Cerebellar nuclear complex (tissue), 1 donor: Measurements from ENCODE around the gene CIROP.

Experiments used
- DNase-seq, 2 experiments: peaks; one replicate each; lab custom pipeline; 2025; lab: John Stamatoyannopoulos, UW

CIROP gene, protein sequence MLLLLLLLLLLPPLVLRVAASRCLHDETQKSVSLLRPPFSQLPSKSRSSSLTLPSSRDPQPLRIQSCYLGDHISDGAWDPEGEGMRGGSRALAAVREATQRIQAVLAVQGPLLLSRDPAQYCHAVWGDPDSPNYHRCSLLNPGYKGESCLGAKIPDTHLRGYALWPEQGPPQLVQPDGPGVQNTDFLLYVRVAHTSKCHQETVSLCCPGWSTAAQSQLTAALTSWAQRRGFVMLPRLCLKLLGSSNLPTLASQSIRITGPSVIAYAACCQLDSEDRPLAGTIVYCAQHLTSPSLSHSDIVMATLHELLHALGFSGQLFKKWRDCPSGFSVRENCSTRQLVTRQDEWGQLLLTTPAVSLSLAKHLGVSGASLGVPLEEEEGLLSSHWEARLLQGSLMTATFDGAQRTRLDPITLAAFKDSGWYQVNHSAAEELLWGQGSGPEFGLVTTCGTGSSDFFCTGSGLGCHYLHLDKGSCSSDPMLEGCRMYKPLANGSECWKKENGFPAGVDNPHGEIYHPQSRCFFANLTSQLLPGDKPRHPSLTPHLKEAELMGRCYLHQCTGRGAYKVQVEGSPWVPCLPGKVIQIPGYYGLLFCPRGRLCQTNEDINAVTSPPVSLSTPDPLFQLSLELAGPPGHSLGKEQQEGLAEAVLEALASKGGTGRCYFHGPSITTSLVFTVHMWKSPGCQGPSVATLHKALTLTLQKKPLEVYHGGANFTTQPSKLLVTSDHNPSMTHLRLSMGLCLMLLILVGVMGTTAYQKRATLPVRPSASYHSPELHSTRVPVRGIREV

DNA sequence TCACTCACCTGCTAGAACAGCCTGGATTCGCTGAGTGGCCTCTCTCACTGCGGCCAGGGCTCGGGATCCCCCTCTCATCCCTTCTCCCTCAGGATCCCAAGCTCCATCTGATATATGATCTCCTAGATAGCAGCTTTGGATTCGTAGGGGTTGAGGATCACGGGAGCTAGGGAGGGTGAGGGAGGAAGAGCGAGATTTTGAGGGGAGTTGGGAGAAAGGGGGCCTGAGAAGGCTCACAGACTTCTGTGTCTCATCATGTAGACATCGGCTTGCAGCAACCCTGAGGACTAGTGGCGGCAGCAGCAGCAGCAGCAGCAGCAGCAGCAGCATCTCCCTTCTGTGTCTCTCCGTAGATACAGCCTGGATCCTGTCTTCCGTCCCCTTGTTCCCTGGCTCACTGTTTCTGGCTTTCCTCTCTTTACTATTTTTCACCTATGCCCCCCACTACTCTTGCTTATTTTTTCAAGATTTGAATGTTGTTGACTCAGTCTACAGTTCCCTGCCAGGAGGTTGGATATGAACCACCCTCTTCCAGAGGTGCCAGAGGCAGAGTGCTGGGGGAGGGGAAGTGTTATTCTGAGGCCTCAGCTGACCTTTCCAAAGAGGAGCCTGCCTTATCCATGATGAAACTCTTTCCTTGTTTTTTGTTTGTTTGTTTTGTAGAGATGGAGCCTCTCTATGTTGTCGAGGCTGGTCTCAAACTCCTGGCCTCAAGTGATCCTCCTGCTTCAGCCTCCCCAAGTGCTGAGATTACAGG, at the start of gene CIROP:
CIROP (minus strand) TSS at position 399 of the 757 bp plus-strand sequence; CDS start at position 330, 69 bp downstream.
- no peak for DNase-seq

DNA sequence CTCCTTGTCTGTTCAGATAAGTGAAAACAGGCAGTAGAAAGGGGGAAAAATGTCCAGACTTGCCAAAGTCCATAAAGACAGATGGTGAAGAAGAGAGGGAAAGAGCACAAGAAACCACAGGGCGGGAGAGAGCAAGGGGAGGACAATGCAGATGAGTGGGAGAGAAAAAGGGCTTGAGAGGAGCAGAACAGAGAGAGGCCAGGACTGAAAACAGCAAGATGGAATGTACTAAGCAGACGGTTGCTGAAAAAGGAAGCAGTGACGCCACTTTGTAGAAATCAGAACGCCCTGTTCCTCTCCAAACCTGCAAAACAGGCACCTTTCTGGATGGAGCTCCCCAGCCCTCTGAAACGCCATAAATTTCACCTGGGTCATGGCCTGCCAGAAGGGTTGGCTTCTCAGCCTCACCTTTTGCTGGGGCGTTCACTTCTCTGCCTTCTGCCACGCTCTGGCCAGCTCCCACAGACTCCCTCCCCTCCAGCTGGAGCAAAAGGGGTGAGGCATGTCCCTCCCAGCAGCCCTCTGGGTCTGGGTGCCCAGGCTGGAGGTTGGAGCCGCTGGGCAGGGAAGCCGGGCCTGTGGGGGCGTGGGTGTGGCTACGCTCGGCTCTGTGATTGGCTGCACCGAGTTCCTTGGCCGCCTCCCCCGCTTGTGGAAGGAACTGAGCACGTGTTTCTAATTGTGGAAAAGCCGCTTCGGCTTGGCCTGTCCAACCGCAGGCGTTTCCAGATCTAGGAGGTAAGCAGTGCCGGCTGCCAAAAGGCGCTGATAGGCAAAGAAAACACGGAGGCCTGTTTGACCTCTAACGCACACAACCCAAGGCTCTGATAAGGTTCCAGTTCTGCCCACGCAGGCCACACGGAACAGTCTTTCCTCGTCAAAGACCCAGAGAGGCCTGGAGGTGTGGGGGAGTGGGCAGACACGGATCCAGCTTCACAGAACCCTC, 49.3 kb upstream of the CIROP start:
- DNase-seq: peak; percentile 49 to 79

DNA sequence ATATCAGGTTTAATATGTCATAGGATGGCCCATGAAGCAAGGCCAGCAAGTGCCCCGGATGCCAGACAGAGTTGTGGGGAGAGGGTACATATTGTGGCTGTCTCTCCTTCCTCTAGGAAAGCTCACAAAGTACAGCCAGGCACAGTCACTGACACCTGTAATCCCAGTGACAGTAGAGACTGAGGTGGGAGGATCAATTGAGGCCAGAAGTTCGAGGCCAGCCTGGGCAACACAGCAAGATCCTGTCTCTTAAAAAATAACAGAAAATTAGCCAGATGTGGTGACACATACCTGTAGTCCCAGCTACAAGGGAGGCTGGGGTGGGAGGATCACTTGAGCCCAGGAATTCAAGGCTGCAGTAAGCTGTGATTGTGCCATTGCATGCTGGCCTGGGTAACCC, 46.6 kb upstream of the CIROP start:
- DNase-seq: no peak

DNA sequence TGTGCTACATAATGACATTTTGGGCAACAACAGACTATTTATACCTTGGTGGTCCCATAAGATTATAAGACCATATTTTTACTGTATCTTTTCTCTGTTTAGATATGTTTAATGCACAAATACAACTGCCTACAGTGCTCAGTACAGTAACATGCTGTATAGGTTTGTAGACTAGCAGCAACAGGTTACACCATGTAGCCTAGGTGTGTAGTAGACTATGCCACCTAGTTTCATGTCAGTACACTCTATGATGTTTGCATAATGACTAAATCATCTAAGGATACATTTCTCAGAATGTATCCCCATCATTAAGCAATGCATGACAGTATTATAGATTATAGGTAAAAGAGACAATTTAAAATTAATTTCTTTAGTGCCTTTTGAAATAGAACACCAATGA, 45.0 kb upstream of the CIROP start:
- DNase-seq: no peak

DNA sequence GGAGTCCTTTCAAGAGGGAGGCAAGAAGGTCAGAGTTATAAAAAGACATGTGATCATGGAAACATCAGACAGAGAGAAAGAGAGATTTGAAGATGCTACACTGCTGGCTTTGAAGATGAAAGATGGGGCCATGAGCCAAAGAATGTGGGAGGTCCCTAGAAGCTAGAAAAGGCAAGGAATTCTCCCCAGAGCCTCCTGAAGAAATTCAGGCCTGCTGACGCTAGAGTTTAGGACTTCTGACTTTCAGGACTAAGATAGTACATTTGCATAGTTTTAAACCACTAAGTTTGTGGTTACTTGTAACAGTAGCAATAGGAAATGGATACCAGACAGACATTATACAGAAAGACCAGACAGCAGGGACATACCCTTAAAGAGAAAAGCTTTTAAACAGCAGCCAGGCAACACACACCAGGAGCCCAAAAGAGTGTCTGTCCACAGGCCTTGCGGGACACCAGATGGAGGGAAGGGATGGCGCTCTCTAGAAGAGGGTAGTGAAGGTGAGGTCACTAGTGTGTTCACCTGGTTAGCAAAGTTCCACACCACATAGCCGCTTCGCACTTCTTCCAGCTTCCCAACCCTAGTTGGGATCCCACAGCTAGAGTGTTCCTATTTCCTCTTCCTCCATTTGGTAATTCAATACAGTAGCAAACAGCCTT, 43.9 kb upstream of the CIROP start:
- DNase-seq: no peak

DNA sequence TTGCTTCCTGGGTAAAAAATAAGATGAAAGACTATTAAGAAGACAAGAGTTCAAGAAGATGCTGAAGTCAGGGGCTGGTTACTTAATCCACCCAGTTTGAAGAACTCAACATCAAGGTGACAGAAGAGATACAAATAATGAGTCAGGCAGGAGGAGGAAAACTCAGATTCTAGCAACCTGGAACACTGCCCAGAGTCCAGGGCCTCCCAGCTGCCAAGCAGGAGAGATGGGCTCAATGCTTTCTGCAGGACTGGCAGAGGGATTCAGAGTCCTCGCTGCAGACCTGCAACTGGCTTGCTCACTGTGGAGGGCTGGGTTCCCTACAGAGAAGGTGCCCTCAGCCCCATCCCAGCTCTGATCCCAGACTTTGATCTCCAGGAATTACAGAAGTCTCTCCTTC, 42.9 kb upstream of the CIROP start:
- peak in 1 of 2 experiments; percentile 8 for DNase-seq

DNA sequence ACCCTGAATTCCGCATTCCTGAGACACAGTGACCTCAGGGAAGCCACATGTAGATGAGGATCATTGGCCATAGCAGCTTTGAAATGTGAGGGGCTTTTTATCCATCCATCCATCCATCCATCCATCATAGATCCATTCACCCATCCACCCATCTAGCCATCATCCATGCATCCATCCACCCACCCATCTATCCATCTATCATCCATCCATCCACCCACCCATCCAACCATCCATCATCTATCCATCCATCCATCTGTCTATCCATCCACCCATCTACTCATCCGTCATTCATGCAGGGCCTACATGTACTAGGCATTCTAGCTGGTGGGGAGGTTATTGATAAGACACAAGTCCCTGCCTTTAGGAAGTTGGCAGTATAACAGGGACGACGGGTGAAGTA, 42.2 kb upstream of the CIROP start:
- no peak for DNase-seq

DNA sequence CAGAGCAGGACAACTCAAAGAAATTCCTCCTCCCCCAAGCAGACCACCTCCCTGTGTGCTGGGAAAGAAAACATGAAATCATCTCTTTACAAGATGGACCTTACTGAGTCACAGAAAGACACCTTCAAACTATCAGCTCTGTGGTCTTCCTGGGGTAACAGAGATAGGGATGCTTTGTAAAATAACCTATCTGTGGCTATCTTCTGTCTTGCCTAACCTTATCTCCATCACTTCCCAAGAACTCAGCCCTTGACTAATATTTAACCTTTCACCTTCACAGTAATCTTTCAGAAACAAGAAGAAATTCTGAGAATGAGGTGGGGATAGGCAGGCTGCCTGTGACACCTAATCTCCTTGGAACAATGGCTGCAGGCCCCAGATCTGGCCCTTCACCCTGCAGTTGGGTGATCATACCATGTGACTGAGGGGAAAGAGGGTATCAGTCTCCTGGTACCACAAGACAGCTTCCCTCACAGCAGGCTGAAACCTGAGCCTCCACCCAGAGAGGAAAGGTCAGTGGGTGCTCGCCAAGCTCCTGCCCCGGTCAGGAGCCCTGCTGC, 41.6 kb upstream of the CIROP start:
- no peak for DNase-seq

DNA sequence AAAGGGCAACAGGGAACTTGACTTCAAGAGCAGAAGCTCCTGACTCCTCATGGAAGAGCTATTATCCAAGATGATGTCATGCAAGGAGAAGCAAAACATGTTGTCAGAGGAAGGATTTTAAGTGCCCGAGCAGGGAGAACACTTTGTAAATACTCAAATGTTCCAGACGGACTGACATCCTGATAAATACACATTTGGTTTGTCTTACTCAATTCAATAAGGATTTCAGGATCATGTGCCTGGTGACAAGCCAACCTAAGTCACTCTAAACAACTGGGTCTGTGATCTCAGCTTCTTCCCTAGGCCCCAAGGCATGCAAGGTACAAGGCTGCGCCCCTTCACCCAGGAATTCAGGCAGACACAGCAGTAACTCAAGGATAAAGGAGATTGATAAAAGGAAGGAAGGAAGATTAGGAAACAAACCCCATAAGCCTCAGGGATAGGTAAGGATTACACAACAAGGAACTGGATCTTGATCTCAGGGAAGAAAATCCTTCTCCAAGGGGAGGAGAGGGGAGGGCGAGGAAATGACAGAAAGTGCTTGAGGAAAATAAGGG, 41.1 kb upstream of the CIROP start:
- DNase-seq: no peak

DNA sequence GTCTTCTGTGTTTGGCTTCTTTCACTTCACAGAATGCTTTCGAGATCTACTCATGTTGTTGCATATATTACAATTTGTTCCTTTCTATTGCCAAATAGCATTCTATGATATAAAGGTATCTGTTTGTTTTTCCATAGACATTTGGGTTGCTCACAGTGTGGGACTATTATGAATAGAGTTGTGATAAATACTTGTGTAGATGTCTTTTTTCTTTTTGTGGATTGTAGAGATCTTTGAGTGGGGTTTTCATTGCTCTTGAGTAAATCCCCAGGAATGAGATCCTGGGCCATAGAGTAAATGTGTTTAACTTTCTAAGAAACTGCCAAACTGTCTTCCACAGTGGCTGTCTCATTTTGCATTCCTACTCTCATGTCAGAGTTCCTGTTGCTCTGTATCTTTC, 39.1 kb upstream of the CIROP start:
- DNase-seq: no peak

DNA sequence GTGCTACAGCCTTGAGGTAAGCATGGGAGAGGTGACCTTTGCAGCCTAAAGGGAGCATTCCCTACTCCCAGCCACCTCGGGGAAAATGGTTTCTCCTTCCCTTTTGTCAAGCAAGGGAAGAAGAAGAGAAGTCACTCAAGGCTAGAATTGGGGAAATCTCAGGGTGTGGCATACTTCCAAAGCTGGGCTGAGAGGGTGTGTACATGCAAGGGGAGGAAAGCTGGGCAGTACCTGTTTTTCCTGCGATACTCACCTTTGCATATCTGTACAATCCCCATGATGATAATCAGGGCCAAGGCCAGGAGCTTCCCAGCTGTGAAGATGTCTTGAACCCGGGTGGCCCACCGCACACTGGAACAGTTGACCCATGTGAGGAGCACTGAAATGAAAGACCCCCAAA, 38.0 kb upstream of the CIROP start:
- no peak for DNase-seq

DNA sequence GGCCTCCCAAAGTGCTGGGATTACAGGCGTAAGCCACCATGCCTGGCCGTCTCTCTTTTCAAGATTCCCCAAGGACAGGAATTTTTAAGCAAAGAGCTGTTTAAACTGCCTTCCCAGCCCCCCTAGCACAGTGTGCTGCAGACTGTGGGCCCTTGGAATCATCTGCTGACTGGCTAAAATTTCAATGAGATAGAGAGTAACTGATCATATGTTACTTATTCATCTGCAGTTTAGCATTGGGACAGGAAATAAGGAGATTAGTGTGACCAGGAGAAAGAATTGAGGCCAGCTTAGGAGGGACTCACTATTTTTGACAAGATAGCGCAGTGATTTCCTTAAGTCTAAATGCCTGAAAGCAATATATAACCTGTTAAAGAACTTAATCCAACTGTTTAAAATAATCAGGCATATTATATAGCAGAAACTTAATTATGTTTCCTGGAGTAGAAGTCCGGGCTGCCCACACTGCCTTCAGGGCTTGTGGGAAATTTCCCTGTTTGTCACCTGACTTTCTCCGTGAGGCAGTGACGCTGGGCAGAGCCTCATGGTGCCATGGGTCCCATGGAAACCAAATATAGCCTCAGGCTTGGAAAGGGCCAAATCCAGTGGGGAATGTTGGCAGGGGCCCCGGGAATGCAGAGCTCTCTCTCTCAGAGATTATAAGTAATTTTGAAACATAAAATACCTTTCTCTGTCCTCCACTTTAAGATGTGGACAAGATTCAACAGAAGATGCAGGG, 37.1 kb upstream of the CIROP start:
- DNase-seq: no peak

DNA sequence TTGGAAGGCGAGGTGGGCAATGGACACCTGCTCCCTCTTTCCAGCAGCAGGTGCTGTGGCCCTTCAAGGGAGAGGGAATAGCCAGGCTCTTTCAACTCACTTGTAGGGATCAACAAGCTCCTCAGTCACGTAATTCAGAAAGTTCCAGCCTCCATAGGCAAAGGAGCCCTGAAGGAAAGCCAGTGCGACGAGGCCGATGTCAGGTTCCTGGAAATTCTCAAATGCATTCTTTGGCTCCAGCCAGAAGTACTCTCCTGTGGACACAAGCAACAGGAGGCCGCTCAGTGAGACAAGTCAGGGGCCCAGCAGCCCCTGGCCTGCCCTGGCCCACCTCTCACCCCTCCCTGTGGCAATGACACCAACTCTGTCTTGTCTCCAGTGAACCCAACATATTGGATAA, 35.6 kb upstream of the CIROP start:
- no peak for DNase-seq

DNA sequence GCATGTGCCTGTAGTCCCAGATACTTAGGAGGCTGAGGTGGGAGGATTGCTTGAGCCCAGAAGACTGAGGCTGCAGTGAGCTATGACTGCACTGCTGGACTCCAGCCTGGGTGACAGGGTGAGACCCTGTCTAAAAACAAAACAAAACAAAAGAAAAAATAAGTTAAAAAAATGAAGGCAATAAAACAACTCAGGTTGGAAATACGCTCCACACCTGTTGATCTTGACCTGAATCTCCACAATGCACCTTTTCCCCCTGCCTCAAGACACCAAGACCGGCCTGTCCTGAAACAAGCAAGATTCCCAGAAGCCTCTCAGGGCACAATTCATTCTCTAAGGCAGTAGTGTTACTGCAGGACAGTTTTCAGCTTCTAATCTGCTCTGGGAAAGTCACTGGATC, 35.1 kb upstream of the CIROP start:
- DNase-seq: no peak

DNA sequence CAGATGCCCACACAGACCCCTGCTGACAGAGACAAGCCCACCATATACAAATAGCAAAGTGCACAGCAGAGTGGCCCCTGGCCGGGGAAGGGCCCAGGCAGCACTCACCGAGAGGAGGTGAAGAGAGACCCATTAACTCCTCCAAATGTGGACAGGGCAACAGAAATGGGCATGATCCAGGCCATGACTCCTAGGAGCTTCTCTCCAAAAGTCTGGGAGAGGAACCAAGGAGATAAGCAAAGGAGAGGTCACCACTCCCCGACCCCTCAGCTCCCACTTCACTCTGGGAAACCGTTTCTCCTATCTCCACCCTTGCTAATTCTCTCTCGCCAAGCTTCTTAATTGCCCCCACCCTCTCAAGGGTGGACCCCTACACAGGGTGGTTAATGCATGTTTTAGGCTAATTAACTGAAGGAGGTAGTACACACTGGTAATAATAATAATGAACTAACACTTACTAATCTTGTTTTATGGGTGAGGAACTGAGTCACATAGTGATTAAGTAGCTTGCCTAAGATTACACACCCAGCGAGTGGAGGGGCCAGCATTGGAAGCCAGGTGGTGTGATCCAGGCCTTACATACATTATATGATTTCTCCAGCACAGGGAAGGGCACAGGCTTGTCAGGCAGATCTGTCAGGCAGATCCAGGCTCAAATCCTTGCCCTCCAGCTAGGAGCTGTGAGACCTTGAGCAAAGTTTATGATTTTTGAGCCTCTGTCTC, 33.2 kb upstream of the CIROP start:
- DNase-seq: no peak

DNA sequence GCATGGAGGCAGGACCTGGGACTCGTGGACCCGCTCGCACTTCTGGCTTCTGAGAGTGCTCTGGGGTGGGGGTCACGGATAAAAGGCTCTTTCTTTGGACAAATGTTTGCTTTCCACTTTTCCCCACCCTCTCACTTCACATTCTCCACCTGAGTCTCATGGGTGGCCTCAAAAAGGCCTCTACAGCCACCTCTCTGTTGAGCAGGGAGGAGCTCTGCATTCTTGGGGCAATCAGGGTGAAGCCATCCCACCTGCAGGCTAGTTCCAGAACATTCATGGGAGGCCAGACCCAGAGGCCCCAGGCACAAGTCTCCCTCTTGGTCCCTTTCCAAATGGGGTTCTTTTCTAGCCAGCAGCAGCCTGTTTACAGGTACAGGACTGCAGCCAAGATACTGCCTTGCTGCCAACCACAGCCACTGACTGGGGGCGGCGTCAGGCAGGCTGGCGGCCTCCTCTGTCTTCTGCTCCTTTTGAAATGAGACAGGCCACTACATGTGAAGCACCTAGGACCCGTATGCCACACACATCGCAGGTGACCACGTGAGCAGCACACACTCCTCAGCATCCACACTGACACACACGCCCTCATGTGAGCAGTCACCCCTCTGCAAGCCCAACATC, 32.5 kb upstream of the CIROP start:
- peak in 1 of 2 experiments; percentile 1 for DNase-seq

DNA sequence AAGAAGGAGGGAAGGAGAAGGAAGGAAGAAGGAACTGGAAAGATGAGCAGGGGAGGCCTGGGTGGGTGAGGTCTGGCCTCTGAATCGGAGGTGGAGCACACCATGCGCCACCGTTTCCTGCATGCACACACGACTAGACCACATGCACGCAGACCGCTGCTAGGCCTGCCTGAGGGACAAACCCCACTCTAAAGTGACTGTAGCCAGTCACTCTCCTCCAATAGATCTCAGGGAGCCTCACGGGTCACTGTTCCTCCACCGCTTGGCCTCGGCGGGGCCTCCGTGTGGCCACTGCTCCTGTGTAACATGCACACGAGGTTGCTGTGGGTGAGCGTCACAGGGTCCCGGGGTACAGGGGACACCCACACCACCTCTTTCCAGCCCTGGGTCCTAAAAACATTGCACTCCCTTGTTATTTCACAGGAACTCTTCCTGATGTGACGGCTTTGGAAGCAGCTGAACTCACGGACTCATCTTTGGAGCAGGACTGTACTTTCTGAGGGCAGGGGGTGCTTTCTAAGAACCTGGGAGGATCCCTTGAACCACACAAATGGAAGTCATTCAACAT, 31.9 kb upstream of the CIROP start:
- DNase-seq: no peak

DNA sequence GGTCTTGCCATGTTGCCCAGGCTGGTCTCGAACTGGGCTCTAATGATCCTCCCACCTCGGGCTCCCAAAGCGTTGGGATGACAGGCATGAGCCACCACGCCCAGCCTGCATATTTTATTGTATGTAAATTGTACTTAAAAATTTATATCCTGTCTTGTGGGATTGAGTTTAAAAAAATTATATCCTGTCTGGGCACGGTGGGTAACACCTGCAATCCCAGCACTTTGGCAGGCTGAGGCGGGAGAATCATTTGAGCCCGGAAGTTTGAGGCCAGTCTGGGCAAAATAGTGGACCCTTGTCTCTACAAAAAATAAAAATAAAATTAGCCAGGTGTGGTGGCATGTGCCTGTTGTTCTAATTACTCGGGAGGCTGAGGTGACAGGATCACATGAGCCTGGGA, 28.2 kb upstream of the CIROP start:
- DNase-seq: no peak
